Measurements from ENCODE around the gene SAPCD2. TPM values are rescaled to one million over a fixed set of nuclear protein-coding genes. Genes with fewer than 3 reads are reported as not detected.
"Not testable (repeated sequence)": the region's sequence is repeated elsewhere in the genome, so short reads cannot be mapped to it uniquely, and the experiment has no call there.

Gene SAPCD2
- 2.4 TPM for total RNA-seq (2013)
- 1 to 10 TPM in 2 of 3 donors, under 1 TPM in 1; 0.03 to 3.1 (median 1.7) TPM for polyA plus RNA-seq
- 0.28 and 0.48 TPM in 2 replicates for polyA minus RNA-seq
- total RNA-seq, result 2.3 to 18.2 (median 11.3) reads per million in 11 experiments

- peaks cover 61% of the 10 kb centered on the region for H3K4me1 Mint-ChIP-seq
- H3K27ac Mint-ChIP-seq, result peak within 1 kb of the TSS; percentile 77 to 96 (median 89)
- peak; percentile 90 to 94 (median 91) for DNase-seq
- Histone ChIP-seq H3K4me3 (replicated peaks in 1 of 3; ENCODE audit: low read depth in 2 of 3, low read length in 3 of 3) (peak within 1 kb of the TSS; percentile 2 to 71 (median 39)), H3K4me1 (ENCODE audit: control insufficient read depth in 1 of 2, insufficient read depth in 2 of 2, low read length in 2 of 2) (peaks cover 41 to 71% of the 10 kb centered on the region in 2 donors), H3K79me2 (ENCODE audit: insufficient read depth, low read length) (peaks cover 6% of the 10 kb centered on the region), H3K27ac (ENCODE audit: low read depth in 1 of 2, low read length in 2 of 2) (peak within 1 kb of the TSS; percentile 53 to 56), H3K9me3 (replicated peaks in 1 of 2; ENCODE audit: control insufficient read depth in 1 of 2, insufficient read depth in 1 of 2, low read length in 2 of 2) (no peaks in the 10 kb centered on the region), H4K20me1 (ENCODE audit: insufficient read depth, low read length) (no peaks in the 10 kb centered on the region), H2AFZ (ENCODE audit: insufficient read depth, low read depth, low read length, poor library complexity, severe bottlenecking) (peak within 1 kb of the TSS; percentile 76), H3K36me3 (replicated peaks in 1 of 2; ENCODE audit: control insufficient read depth in 1 of 2, insufficient read depth in 2 of 2, low read length in 2 of 2) (no peaks in the 10 kb centered on the region), H3K9ac (ENCODE audit: insufficient read depth, low read length, poor library complexity, severe bottlenecking) (peak within 1 kb of the TSS; percentile 48), H3K4me2 (replicated peaks; ENCODE audit: extremely low read depth, low read length, poor library complexity, severe bottlenecking) (peak within 1 kb of the TSS; percentile 76), H3K27me3 (ENCODE audit: control insufficient read depth in 2 of 2, insufficient read depth in 2 of 2, low read length in 2 of 2) (peaks cover 0 to 5% of the 10 kb centered on the region in 2 donors)
- peaks cover 3 to 12% of the 10 kb centered on the region in 2 donors for H3K36me3 Mint-ChIP-seq
- peak within 1 kb of the TSS; percentile 75 to 91 for H3K4me3 Mint-ChIP-seq
- WGBS (ENCODE audit: insufficient coverage), result under 1% methylated on average over 67 of the region's 74 CpGs
- peaks cover 0 to 3% (median 1%) of the 10 kb centered on the region in 3 donors for H3K27me3 Mint-ChIP-seq (ENCODE audit: low read depth in 3 of 3)
- intact Hi-C loops (cut with micrococcal nuclease), result loop anchor here in 1 of 2 donors (2.0 kb wide), 1 partner anchor 16 kb away; the partner anchor contains the start of gene MAN1B1
- H3K9me3 Mint-ChIP-seq, result peaks cover 0 to 4% (median 2%) of the 10 kb centered on the region in 7 donors
- TF ChIP-seq CTCF (IDR thresholded peaks at IDR 0.05), result no peak
These were observed at the start of gene SAPCD2 for GRCh38 chr9:137070201-137070905. Gene SAPCD2, minus strand, starts transcription at chr9:137070557. Its CDS starts 97 bp downstream, at chr9:137070460.

DNA sequence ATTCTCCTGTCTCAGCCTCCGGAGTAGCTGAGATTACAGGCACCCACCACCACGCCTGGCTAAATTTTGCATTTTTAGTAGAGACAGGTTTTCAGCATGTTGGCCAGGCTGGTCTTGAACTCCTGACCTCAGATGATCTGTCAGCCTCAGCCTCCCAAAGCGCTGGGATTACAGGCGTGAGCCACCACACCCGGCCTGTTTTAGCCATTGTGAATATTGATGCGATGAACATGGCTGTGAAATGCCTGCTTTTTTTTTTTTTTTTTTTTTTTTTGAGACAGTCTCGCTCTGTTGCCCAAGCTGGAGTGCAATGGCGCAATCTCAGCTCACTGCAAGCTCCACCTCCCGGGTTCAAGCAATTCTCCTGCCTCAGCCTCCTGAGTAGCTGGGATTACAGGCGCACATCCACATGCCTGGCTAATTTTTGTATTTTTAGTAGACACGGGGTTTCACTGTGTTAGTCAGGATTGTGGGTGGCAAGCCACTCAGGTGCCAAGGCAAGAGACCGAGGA, 47.8 kb upstream of the SAPCD2 start:
- WGBS (ENCODE audit: insufficient coverage), result 80% methylated on average over 2 of the region's 12 CpGs
- H3K27me3 ChIP-seq (ENCODE audit: control insufficient read depth in 2 of 2, insufficient read depth in 2 of 2, low read length in 2 of 2); H3K27ac ChIP-seq (ENCODE audit: low read depth in 1 of 2, low read length in 2 of 2); H3K9me3 Mint-ChIP-seq; H3K4me2 ChIP-seq (replicated peaks; ENCODE audit: extremely low read depth, low read length, poor library complexity, severe bottlenecking); H3K36me3 Mint-ChIP-seq; DNase-seq; H3K4me3 ChIP-seq (replicated peaks in 1 of 3; ENCODE audit: low read depth in 2 of 3, low read length in 3 of 3); H4K20me1 ChIP-seq (ENCODE audit: insufficient read depth, low read length); H3K36me3 ChIP-seq (replicated peaks in 1 of 2; ENCODE audit: control insufficient read depth in 1 of 2, insufficient read depth in 2 of 2, low read length in 2 of 2); H3K79me2 ChIP-seq (ENCODE audit: insufficient read depth, low read length); H3K27me3 Mint-ChIP-seq (ENCODE audit: low read depth in 3 of 3); H3K9ac ChIP-seq (ENCODE audit: insufficient read depth, low read length, poor library complexity, severe bottlenecking); H3K4me3 Mint-ChIP-seq; H3K9me3 ChIP-seq (replicated peaks in 1 of 2; ENCODE audit: control insufficient read depth in 1 of 2, insufficient read depth in 1 of 2, low read length in 2 of 2); H3K4me1 Mint-ChIP-seq; H2AFZ ChIP-seq (ENCODE audit: insufficient read depth, low read depth, low read length, poor library complexity, severe bottlenecking): not testable (repeated sequence)
- intact Hi-C loops (cut with micrococcal nuclease), result loop anchor here in 1 of 2 donors (5.0 kb wide), 2 partner anchors 64 to 109 kb away; partner anchors contain the start of genes CYSRT1 and RNF224
- peak overlapping the region in 1 of 7 donors; percentile 25 for H3K27ac Mint-ChIP-seq
- H3K4me1 ChIP-seq (ENCODE audit: control insufficient read depth in 1 of 2, insufficient read depth in 2 of 2, low read length in 2 of 2), result peaks cover 15 to 17% of the 10 kb centered on the region in 2 donors

Measured in CD14-positive monocyte (primary cell).